ENCODE data around the gene XRCC3.

Gene XRCC3

GRCh38 chr14:103738701-103739451 is 23.6 kb upstream of the XRCC3 start:
- no peak for DNase-seq (ENCODE audit: low read depth in 2 of 2)
- no peak overlapping the region for H3K4me3 ChIP-seq (replicated peaks in 1 of 2; ENCODE audit: low read depth in 2 of 2, low read length in 2 of 2)
- TF ChIP-seq CTCF (IDR thresholded peaks at IDR 0.05; ENCODE audit: low read depth, low read length): no peak

- no peak for TF ChIP-seq CTCF (IDR thresholded peaks at IDR 0.05; ENCODE audit: low read depth, low read length)
- no peak overlapping the region for H3K4me3 ChIP-seq (replicated peaks in 1 of 2; ENCODE audit: low read depth in 2 of 2, low read length in 2 of 2)
- DNase-seq (ENCODE audit: low read depth in 2 of 2): no peak
These were observed 22.9 kb upstream of the XRCC3 start for GRCh38 chr14:103738166-103738565.

DNA sequence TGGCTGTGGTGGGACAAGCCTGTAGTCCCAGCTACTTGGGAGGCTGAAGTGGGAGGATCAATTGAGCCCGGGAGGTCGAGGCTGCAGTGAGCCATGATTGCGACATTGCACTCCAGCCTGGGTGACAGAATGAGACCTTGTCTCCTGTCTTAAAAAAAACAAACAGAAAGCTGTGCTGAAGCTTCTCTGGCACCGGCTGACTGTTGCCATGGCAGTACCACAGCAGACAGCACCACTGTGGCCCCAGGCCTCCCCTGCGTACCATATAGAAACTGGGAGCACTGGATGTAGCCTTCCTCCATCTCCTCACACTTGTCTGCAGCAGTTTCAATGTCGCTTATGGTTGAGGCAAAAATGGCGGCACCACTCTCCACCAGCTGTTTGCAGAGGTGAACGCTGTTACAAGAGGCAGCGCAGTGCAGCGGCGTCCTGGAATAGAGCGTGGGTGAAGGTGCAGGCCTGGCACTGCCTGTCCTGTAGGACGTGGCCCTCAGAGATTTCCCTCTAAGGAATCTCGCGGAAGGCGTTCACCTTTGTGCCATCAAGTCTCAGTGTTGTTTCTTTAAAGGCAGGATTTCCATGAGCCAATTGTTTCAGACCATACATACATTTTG is 22.3 kb upstream of the XRCC3 start:
- no peak overlapping the region for H3K4me3 ChIP-seq (replicated peaks in 1 of 2; ENCODE audit: low read depth in 2 of 2, low read length in 2 of 2)
- TF ChIP-seq CTCF (IDR thresholded peaks at IDR 0.05; ENCODE audit: low read depth, low read length): no peak
- no peak for DNase-seq (ENCODE audit: low read depth in 2 of 2)

GRCh38 chr14:103736546-103737431 is 21.5 kb upstream of the XRCC3 start:
- TF ChIP-seq CTCF (IDR thresholded peaks at IDR 0.05; ENCODE audit: low read depth, low read length): no peak
- no peak overlapping the region for H3K4me3 ChIP-seq (replicated peaks in 1 of 2; ENCODE audit: low read depth in 2 of 2, low read length in 2 of 2)
- no peak for DNase-seq (ENCODE audit: low read depth in 2 of 2)

GRCh38 chr14:103735815-103736545 is 20.7 kb upstream of the XRCC3 start:
- no peak for DNase-seq (ENCODE audit: low read depth in 2 of 2)
- TF ChIP-seq CTCF (IDR thresholded peaks at IDR 0.05; ENCODE audit: low read depth, low read length): no peak
- H3K4me3 ChIP-seq (replicated peaks in 1 of 2; ENCODE audit: low read depth in 2 of 2, low read length in 2 of 2): no peak overlapping the region

DNA sequence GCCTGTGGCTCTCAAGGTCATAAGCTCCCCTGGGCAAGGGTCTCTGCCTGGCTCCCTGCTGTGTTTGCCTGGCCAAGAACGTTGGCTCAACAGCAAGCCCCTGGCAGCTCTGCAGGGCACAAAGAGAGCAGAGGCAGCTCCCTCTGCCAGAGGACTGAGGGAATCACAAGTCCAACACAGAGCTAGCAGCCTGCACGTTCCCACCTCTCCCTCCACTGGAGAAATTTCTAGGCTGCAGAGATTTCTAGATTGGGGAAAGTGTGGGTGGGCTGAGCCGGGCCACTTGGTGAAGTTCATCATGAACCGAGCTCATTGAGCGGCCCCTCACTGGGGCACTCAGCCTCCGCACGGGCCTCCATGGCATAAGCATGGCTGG is 20.2 kb upstream of the XRCC3 start:
- H3K4me3 ChIP-seq (replicated peaks in 1 of 2; ENCODE audit: low read depth in 2 of 2, low read length in 2 of 2): no peak overlapping the region
- no peak for DNase-seq (ENCODE audit: low read depth in 2 of 2)
- TF ChIP-seq CTCF (IDR thresholded peaks at IDR 0.05; ENCODE audit: low read depth, low read length): no peak

All from cardiac fibroblast (primary cell).